HCT116 (cell line): ENCODE data around the gene STUM. TPM values are rescaled to one million over a fixed set of nuclear protein-coding genes. Genes with fewer than 3 reads are reported as not detected.

Experiments used
- ATAC-seq: fragments of 200-7000 bp; cut with Tn5 transposase; 2 replicates; pipeline ENCODE4 v1.9.1; 2020; ENCODE audit warnings: mild to moderate bottlenecking, moderate library complexity
- BruUV-seq: library from RNA; stranded (reverse); fragments of 400-500 nt; replicated peaks from 2 replicates; lab custom pipeline; 2021; lab: Mats Ljungman, UMichigan
- CTCF ChIA-PET: fragments of 300-600 bp; sonication (Branson Sonifier 250); formaldehyde crosslinking; loops from one replicate; lab custom pipeline; 2021; ENCODE audit warnings: antibody characterized with exemption; lab: Charles Lee
- POLR2A ChIA-PET: fragments of 300-600, 350-600 bp; sonication (Branson Sonifier 250); formaldehyde crosslinking; loops from one replicate; lab custom pipeline; 2021; ENCODE audit warnings: antibody characterized with exemption; lab: Charles Lee
- RAD21 ChIA-PET, 2 experiments: fragments of 300-600 bp; sonication (Branson Sonifier 250); formaldehyde crosslinking; loops; one replicate each; lab custom pipeline; 2023; ENCODE audit warnings: low total read pairs in 2 of 2; ENCODE audit not compliant: uncharacterized antibody in 2 of 2, unreplicated experiment in 2 of 2, low non-redundant PET in 1 of 2; lab: Charles Lee
- DNase-seq: peaks from one replicate; pipeline ENCODE4 v3.0.0-alpha.2; 2010; ENCODE audit warnings: low read depth, low spot score
- H2AFZ ChIP-seq: fragments of 200-600 bp; shearing (Covaris generic), sonication (generic); 2 replicates; pipeline ENCODE4 v1.6.1; 2017; ENCODE audit warnings: low read depth, mixed run types, mixed read lengths, antibody characterized with exemption, low read length; ENCODE audit not compliant: poor library complexity, severe bottlenecking
- H3K27ac ChIP-seq: 2 replicates; pipeline ENCODE4 v1.5.1; 2012; ENCODE audit warnings: low read depth, low read length
- H3K27me3 ChIP-seq: fragments of 200-600 bp; sonication (generic); 2 replicates; pipeline ENCODE4 v1.6.1; 2016; ENCODE audit warnings: mixed run types, low read length, mixed read lengths; ENCODE audit not compliant: insufficient read depth
- H3K36me3 ChIP-seq, 2 experiments: fragments of 200-500 bp in 1 of 2; fragments of 200-600 bp in 1 of 2; sonication (Bioruptor generic) in 1 of 2; sonication (generic) in 1 of 2; 2 replicates each; pipeline versions ENCODE4 v1.5.1 to v1.6.1; 2014 to 2016; ENCODE audit warnings: low read length in 2 of 2, inconsistent platforms in 1 of 2, mixed read lengths in 1 of 2, mixed run types in 1 of 2; ENCODE audit not compliant: insufficient read depth in 2 of 2, control insufficient read depth in 1 of 2
- H3K4me1 ChIP-seq, 2 experiments: fragments of 200-600 bp in 1 of 2; sonication (generic) in 1 of 2; 2 replicates each; pipeline versions ENCODE4 v1.5.1 to v1.6.1; 2012 to 2017; ENCODE audit warnings: low read length in 2 of 2, inconsistent platforms in 1 of 2, mild to moderate bottlenecking in 1 of 2, mixed read lengths in 1 of 2, mixed run types in 1 of 2, moderate library complexity in 1 of 2; ENCODE audit not compliant: insufficient read depth in 2 of 2, control insufficient read depth in 1 of 2
- H3K4me2 ChIP-seq: fragments of 200-600 bp; sonication (generic); 2 replicates; pipeline ENCODE4 v1.6.1; 2017; ENCODE audit warnings: mixed run types, low read length, mixed read lengths
- H3K4me3 ChIP-seq, 2 experiments: fragments of 200-600 bp in 1 of 2; sonication (generic) in 1 of 2; replicated peaks in 1 of 2; 2 replicates each; pipeline ENCODE4 v1.5.1; 2011 to 2016; ENCODE audit warnings: low read length in 2 of 2, control low read depth in 1 of 2, low read depth in 1 of 2, mild to moderate bottlenecking in 1 of 2, mixed read lengths in 1 of 2, mixed run types in 1 of 2
- H3K79me2 ChIP-seq: fragments of 200-600 bp; sonication (generic); 2 replicates; pipeline ENCODE4 v1.6.1; 2017; ENCODE audit warnings: mild to moderate bottlenecking, mixed run types, low read length, moderate library complexity, mixed read lengths; ENCODE audit not compliant: insufficient read depth
- H3K9ac ChIP-seq: fragments of 200-600 bp; sonication (generic); 2 replicates; pipeline ENCODE4 v1.6.1; 2016; ENCODE audit warnings: low read length, mixed read lengths
- H3K9me2 ChIP-seq: fragments of 200-600 bp; sonication (generic), shearing (Covaris generic); 2 replicates; pipeline ENCODE4 v1.6.1; 2017; ENCODE audit warnings: mixed run types, mild to moderate bottlenecking, moderate library complexity; ENCODE audit not compliant: insufficient read depth
- H3K9me3 ChIP-seq, 2 experiments: fragments of 200-500 bp in 1 of 2; fragments of 200-600 bp in 1 of 2; sonication (Bioruptor generic) in 1 of 2; sonication (generic) in 1 of 2; 2 replicates each; pipeline ENCODE4 v1.6.1; 2014 to 2017; ENCODE audit warnings: low read length in 2 of 2, mixed read lengths in 2 of 2, inconsistent platforms in 1 of 2, low read depth in 1 of 2, mild to moderate bottlenecking in 1 of 2, mixed run types in 1 of 2, moderate library complexity in 1 of 2; ENCODE audit not compliant: control insufficient read depth in 1 of 2, insufficient read depth in 1 of 2
- H4K20me1 ChIP-seq: fragments of 200-600 bp; sonication (generic), shearing (Covaris generic); 2 replicates; pipeline ENCODE4 v1.6.1; 2017; ENCODE audit warnings: mixed run types, mild to moderate bottlenecking, moderate library complexity; ENCODE audit not compliant: insufficient read depth
- CBX3 ChIP-seq: IDR thresholded peaks from 2 replicates; pipeline ENCODE4 v1.6.1; 2012; ENCODE audit warnings: low read depth
- CEBPB ChIP-seq: IDR thresholded peaks from 2 replicates; pipeline ENCODE4 v1.6.1; 2012; ENCODE audit warnings: low read depth
- EZH2 ChIP-seq: fragments of 200-600 bp; sonication (generic); IDR thresholded peaks from 2 replicates; pipeline ENCODE4 v1.6.1; 2017; ENCODE audit warnings: antibody characterized with exemption, mixed run types
- FOSL1 ChIP-seq: IDR thresholded peaks from 2 replicates; pipeline ENCODE4 v1.6.1; 2012; ENCODE audit warnings: low read depth
- JUND ChIP-seq: IDR thresholded peaks from 2 replicates; pipeline ENCODE4 v1.6.1; 2012
- POLR2A ChIP-seq: IDR thresholded peaks from 2 replicates; pipeline ENCODE4 v1.7.0; 2011; ENCODE audit warnings: borderline replicate concordance; ENCODE audit not compliant: insufficient read depth, insufficient read length; ENCODE audit errors: extremely low read depth
- RAD21 ChIP-seq: IDR thresholded peaks from 2 replicates; pipeline ENCODE4 v1.6.1; 2012; ENCODE audit warnings: low read depth, mild to moderate bottlenecking
- SIN3A ChIP-seq: IDR thresholded peaks from 2 replicates; pipeline ENCODE4 v1.6.1; 2012; ENCODE audit warnings: low read depth
- SP1 ChIP-seq: IDR thresholded peaks from 2 replicates; pipeline ENCODE4 v1.6.1; 2012; ENCODE audit warnings: low read depth
- TCF7L2 ChIP-seq: IDR thresholded peaks from 2 replicates; pipeline ENCODE4 v1.7.0; 2011; ENCODE audit warnings: borderline replicate concordance, inconsistent platforms; ENCODE audit not compliant: insufficient read depth, insufficient read length; ENCODE audit errors: extremely low read depth
- YY1 ChIP-seq: IDR thresholded peaks from 2 replicates; pipeline ENCODE4 v1.6.1; 2011; ENCODE audit warnings: low read length, low read depth, moderate library complexity, mild to moderate bottlenecking; ENCODE audit not compliant: insufficient replicate concordance; ENCODE audit errors: extremely low read depth
- ZFX ChIP-seq: fragments of 450-650 bp; IDR thresholded peaks from 2 replicates; pipeline ENCODE4 v1.6.1; 2017
- intact Hi-C: fragments of 100-400 bp; cut with micrococcal nuclease; formaldehyde crosslinking; loops from 2 replicates; pipeline ENCODE4 v1.10.0; 2022
- total RNA-seq: library from RNA; stranded (reverse); gene quantifications from one replicate; pipeline ENCODE4 v1.2.1, GENCODE V29; 2021; ENCODE audit not compliant: unreplicated experiment
- TF ChIP-seq, protein P1 (sequence below): IDR thresholded peaks from 2 replicates; pipeline ENCODE4 v1.6.1; 2012
- TF ChIP-seq, protein P2 (sequence below): IDR thresholded peaks from 2 replicates; pipeline ENCODE4 v1.6.1; 2012; ENCODE audit warnings: low read depth
- TF ChIP-seq, protein P3 (sequence below): IDR thresholded peaks from 2 replicates; pipeline ENCODE4 v1.6.1; 2011; ENCODE audit warnings: mild to moderate bottlenecking, low read length, moderate library complexity; ENCODE audit not compliant: insufficient replicate concordance; ENCODE audit errors: extremely low read depth

STUM gene
- total RNA-seq, 1 experiment from 2014 or later = not detected

DNA sequence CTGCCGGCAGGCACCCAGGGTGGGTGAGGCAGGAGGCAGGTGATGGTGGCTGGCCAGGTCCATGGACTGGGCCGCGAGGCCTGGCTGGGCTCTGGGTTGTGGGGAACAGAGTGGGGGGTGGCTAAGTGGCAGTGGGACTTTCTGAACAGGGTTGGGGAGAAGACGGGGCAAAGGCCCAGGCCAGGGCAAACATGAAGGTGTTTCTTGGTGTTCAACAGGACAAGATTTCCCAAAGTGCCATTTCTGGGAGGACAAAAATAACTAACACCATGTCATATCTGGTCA lies 26.8 kb downstream of the STUM start:
- ATAC-seq = no peak

DNA sequence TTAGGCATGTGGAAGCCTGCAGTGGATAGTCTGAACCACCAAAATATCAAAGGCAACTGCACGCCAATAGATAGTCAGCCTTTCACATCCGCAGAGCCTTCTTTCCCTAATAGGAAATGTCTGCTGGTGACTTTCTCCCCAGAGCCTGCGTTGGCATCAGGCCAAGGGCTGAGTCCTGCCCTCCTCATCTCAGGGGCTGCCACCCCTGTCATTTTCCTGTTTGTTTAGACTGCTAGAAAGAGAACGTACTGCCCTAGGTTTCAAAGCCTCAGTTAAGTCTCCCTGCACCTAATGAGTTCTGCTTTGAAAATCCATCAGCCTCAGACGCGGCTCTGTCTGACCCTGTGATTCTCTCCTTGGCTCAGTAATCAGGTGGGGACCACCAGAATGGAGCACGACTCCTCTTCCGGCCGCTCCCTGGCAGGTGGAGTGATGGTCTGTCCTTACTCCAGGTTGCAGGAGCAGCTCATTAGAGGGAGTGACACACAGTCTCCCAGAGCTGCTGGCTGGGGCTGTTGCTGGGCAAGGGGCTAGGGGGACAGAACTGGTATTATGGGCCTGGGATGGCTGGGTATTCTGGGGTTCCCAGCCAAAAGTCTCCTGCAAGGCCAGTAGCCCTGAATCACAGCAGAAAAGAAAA lies 27.3 kb downstream of the STUM start:
- Histone ChIP-seq H3K27ac (no peak overlapping the region), H3K4me3 (no peak overlapping the region), H3K27me3 (no peaks in the 10 kb centered on the region), H3K9me2 (no peaks in the 10 kb centered on the region), H2AFZ (no peak overlapping the region), H3K4me1 (no peaks in the 10 kb centered on the region), H3K9me3 (no peaks in the 10 kb centered on the region), H3K36me3 (no peaks in the 10 kb centered on the region), H3K4me2 (no peak overlapping the region), H3K9ac (no peak overlapping the region), H4K20me1 (no peaks in the 10 kb centered on the region), H3K79me2 (no peaks in the 10 kb centered on the region)
- ATAC-seq (no peak), DNase-seq (no peak)
- ChIA-PET RAD21 (no interaction called here), POLR2A (no interaction called here), CTCF (no interaction called here)
- intact Hi-C loops = no loop called here
- no TSS peak for BruUV-seq
- TF ChIP-seq FOSL1 (no peak), POLR2A (no peak), YY1 (no peak), JUND (no peak), RAD21 (no peak), CBX3 (no peak), SP1 (no peak), TCF7L2 (no peak), EZH2 (no peak), CEBPB (no peak)
- TF ChIP-seq, protein P1, sequence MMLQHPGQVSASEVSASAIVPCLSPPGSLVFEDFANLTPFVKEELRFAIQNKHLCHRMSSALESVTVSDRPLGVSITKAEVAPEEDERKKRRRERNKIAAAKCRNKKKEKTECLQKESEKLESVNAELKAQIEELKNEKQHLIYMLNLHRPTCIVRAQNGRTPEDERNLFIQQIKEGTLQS = no peak
- TF ChIP-seq, protein P2, sequence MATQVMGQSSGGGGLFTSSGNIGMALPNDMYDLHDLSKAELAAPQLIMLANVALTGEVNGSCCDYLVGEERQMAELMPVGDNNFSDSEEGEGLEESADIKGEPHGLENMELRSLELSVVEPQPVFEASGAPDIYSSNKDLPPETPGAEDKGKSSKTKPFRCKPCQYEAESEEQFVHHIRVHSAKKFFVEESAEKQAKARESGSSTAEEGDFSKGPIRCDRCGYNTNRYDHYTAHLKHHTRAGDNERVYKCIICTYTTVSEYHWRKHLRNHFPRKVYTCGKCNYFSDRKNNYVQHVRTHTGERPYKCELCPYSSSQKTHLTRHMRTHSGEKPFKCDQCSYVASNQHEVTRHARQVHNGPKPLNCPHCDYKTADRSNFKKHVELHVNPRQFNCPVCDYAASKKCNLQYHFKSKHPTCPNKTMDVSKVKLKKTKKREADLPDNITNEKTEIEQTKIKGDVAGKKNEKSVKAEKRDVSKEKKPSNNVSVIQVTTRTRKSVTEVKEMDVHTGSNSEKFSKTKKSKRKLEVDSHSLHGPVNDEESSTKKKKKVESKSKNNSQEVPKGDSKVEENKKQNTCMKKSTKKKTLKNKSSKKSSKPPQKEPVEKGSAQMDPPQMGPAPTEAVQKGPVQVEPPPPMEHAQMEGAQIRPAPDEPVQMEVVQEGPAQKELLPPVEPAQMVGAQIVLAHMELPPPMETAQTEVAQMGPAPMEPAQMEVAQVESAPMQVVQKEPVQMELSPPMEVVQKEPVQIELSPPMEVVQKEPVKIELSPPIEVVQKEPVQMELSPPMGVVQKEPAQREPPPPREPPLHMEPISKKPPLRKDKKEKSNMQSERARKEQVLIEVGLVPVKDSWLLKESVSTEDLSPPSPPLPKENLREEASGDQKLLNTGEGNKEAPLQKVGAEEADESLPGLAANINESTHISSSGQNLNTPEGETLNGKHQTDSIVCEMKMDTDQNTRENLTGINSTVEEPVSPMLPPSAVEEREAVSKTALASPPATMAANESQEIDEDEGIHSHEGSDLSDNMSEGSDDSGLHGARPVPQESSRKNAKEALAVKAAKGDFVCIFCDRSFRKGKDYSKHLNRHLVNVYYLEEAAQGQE = no peak

More for the DNA sequence above, 26.8 kb downstream of the STUM start:
- H2AFZ ChIP-seq = no peak overlapping the region
- BruUV-seq = no TSS peak
- ChIA-PET POLR2A (no interaction called here), CTCF (no interaction called here), RAD21 (no interaction called here)
- intact Hi-C loops = no loop called here
- H3K36me3 ChIP-seq = no peaks in the 10 kb centered on the region
- H3K4me2 ChIP-seq = no peak overlapping the region
- TF ChIP-seq SIN3A = no peak
- no peak for TF ChIP-seq ZFX
- no peak for TF ChIP-seq EZH2
- TF ChIP-seq YY1 = no peak
- TF ChIP-seq, protein P3, sequence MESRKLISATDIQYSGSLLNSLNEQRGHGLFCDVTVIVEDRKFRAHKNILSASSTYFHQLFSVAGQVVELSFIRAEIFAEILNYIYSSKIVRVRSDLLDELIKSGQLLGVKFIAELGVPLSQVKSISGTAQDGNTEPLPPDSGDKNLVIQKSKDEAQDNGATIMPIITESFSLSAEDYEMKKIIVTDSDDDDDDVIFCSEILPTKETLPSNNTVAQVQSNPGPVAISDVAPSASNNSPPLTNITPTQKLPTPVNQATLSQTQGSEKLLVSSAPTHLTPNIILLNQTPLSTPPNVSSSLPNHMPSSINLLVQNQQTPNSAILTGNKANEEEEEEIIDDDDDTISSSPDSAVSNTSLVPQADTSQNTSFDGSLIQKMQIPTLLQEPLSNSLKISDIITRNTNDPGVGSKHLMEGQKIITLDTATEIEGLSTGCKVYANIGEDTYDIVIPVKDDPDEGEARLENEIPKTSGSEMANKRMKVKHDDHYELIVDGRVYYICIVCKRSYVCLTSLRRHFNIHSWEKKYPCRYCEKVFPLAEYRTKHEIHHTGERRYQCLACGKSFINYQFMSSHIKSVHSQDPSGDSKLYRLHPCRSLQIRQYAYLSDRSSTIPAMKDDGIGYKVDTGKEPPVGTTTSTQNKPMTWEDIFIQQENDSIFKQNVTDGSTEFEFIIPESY = no peak
- no peaks in the 10 kb centered on the region for H3K9me3 ChIP-seq
- no peak overlapping the region for H3K9ac ChIP-seq
- no peak overlapping the region for H3K27ac ChIP-seq
- no peaks in the 10 kb centered on the region for H4K20me1 ChIP-seq
- no peaks in the 10 kb centered on the region for H3K4me1 ChIP-seq
- H3K4me3 ChIP-seq = no peak overlapping the region
- no peak for DNase-seq
- no peaks in the 10 kb centered on the region for H3K27me3 ChIP-seq
- H3K79me2 ChIP-seq = no peaks in the 10 kb centered on the region
- H3K9me2 ChIP-seq = no peaks in the 10 kb centered on the region
